Natural killer cell (primary cell): ENCODE data around the gene CKMT2. TPM values are rescaled to one million over a fixed set of nuclear protein-coding genes. Genes with fewer than 3 reads are reported as not detected.

ENCODE experiments used
- ATAC-seq, 3 donors: fragments of 150-1000 bp in 2 of 3; fragments of 200-7000 bp in 1 of 3; cut with Tn5 transposase; 1 replicate in 1 of 3; 2 replicates in 2 of 3; pipeline ENCODE4 v1.10.0; 2021; ENCODE audit warnings: mild to moderate bottlenecking in 2 of 3, moderate library complexity in 2 of 3
- DNase-seq, 2 donors: peaks; one replicate each; pipeline versions ENCODE4 v3.0.0 to v3.0.0-alpha.2; 2013 to 2021; ENCODE audit warnings: mixed read lengths in 1 of 2
- H3K27ac ChIP-seq: one replicate; pipeline ENCODE4 v1.5.1; 2013; ENCODE audit warnings: mild to moderate bottlenecking, low read length
- H3K27me3 ChIP-seq: one replicate; pipeline ENCODE4 v1.6.1; 2013; ENCODE audit warnings: low read length; ENCODE audit not compliant: control insufficient read depth, insufficient read depth
- H3K36me3 ChIP-seq: one replicate; pipeline ENCODE4 v1.6.1; 2013; ENCODE audit warnings: low read length; ENCODE audit not compliant: control insufficient read depth, insufficient read depth
- H3K4me1 ChIP-seq: one replicate; pipeline ENCODE4 v1.6.1; 2013; ENCODE audit warnings: low read length; ENCODE audit not compliant: control insufficient read depth, insufficient read depth
- H3K4me3 ChIP-seq: one replicate; pipeline ENCODE4 v1.5.1; 2013; ENCODE audit warnings: low read length
- H3K9me3 ChIP-seq: one replicate; pipeline ENCODE4 v1.6.1; 2013; ENCODE audit warnings: low read length; ENCODE audit not compliant: control insufficient read depth, insufficient read depth
- H3K27ac Mint-ChIP-seq, 2 donors: one replicate each; pipeline ENCODE4 v1.8.0; 2022; ENCODE audit warnings: mild to moderate bottlenecking in 2 of 2, mixed read lengths in 2 of 2, moderate library complexity in 1 of 2
- H3K27me3 Mint-ChIP-seq, 2 donors: one replicate each; pipeline ENCODE4 v1.8.0; 2022; ENCODE audit warnings: low read depth in 2 of 2, mixed read lengths in 2 of 2
- H3K36me3 Mint-ChIP-seq: one replicate; pipeline ENCODE4 v1.8.0; 2022; ENCODE audit warnings: mixed read lengths
- H3K4me1 Mint-ChIP-seq, 2 donors: one replicate each; pipeline ENCODE4 v1.8.0; 2022; ENCODE audit warnings: mixed read lengths in 2 of 2
- H3K4me3 Mint-ChIP-seq: one replicate; pipeline ENCODE4 v1.8.0; 2022; ENCODE audit warnings: mild to moderate bottlenecking, moderate library complexity, mixed read lengths
- H3K9me3 Mint-ChIP-seq, 2 donors: one replicate each; pipeline ENCODE4 v1.8.0; 2022; ENCODE audit warnings: mixed read lengths in 2 of 2
- WGBS: methylation state at CpG from one replicate; pipeline ENCODE4 v1.1.7; 2013; ENCODE audit warnings: missing lambda C conversion rate; ENCODE audit not compliant: insufficient coverage; 5-methylcytosine and 5-hydroxymethylcytosine counted together
- intact Hi-C: fragments of 100-400 bp; cut with micrococcal nuclease; formaldehyde crosslinking; loops from one replicate; pipeline ENCODE4 v1.14.2; 2022
- total RNA-seq, 4 donors: library from RNA; stranded (reverse); fragments of 120-200 nt in 1 of 4; gene quantifications; one replicate each; pipeline versions ENCODE4 v1.2.3 to v1.2.4, GENCODE V29; 2013 to 2022
- TF ChIP-seq, protein P1 (sequence below): fragments of 200-600 bp; IDR thresholded peaks from one replicate; pipeline ENCODE4 v1.8.0; 2022; ENCODE audit warnings: antibody characterized with exemption

CKMT2 gene
- total RNA-seq, 3 donors from 2014 or later (not counting 1 experiment from before 2014, with no cell fraction given), result not detected

- no peaks in the 10 kb centered on the region for H3K9me3 Mint-ChIP-seq
- no peaks in the 10 kb centered on the region for H3K36me3 Mint-ChIP-seq
- H3K4me1 Mint-ChIP-seq, result no peaks in the 10 kb centered on the region
- ATAC-seq (no peak), DNase-seq (no peak)
- no peak overlapping the region for H3K4me3 Mint-ChIP-seq
- no peaks in the 10 kb centered on the region for H3K27me3 ChIP-seq
- H3K4me3 ChIP-seq, result no peak overlapping the region
- 81% methylated on average over 5 of the region's 5 CpGs for WGBS
- no peaks in the 10 kb centered on the region for H3K4me1 ChIP-seq
- peaks cover 0 to 2% of the 10 kb centered on the region in 2 donors for H3K27me3 Mint-ChIP-seq
- intact Hi-C loops, result no loop called here
- no peaks in the 10 kb centered on the region for H3K9me3 ChIP-seq
- H3K27ac Mint-ChIP-seq, result no peak overlapping the region
- no peak overlapping the region for H3K27ac ChIP-seq
- H3K36me3 ChIP-seq, result no peaks in the 10 kb centered on the region
- TF ChIP-seq, protein P1, sequence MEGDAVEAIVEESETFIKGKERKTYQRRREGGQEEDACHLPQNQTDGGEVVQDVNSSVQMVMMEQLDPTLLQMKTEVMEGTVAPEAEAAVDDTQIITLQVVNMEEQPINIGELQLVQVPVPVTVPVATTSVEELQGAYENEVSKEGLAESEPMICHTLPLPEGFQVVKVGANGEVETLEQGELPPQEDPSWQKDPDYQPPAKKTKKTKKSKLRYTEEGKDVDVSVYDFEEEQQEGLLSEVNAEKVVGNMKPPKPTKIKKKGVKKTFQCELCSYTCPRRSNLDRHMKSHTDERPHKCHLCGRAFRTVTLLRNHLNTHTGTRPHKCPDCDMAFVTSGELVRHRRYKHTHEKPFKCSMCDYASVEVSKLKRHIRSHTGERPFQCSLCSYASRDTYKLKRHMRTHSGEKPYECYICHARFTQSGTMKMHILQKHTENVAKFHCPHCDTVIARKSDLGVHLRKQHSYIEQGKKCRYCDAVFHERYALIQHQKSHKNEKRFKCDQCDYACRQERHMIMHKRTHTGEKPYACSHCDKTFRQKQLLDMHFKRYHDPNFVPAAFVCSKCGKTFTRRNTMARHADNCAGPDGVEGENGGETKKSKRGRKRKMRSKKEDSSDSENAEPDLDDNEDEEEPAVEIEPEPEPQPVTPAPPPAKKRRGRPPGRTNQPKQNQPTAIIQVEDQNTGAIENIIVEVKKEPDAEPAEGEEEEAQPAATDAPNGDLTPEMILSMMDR, result no peak
Observed at GRCh38 chr5:81209386-81209785, 23.7 kb upstream of the CKMT2 start.

DNA sequence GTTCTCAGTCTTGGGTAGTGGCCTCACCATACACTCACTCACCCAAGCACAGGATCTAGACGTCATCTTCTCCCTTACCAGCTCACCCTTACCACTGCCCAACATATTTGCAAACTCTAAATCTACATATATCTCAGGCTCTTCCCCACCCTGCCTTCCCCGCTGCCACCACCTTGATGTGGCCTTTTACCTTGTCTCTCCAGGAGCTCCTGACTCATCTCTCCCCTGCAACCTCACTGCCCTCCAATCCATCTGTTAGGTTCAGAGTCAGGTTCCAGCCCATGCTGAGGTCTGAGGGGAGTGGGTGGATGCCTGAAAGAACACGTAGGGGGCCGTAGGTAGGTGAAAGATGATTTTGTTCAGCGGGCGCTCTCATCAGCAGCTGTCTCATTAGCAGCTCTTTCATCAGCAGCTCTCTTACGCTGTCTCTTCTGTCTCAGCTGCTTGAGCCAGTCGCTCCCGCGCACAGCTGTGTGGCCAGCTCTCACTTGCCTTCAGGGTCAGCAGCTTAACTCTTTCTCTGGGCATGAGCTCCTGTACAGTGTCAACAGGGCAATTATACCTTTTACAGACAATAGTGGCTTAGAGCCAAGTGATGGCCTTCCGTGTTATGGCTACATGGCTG is 23.1 kb upstream of the CKMT2 start:
- Histone ChIP-seq H3K36me3 (no peaks in the 10 kb centered on the region), H3K4me3 (no peak overlapping the region), H3K4me1 (no peaks in the 10 kb centered on the region), H3K27ac (no peak overlapping the region), H3K27me3 (no peaks in the 10 kb centered on the region), H3K9me3 (no peaks in the 10 kb centered on the region)
- ATAC-seq (no peak), DNase-seq (no peak)
- no peaks in the 10 kb centered on the region for H3K4me1 Mint-ChIP-seq
- peaks cover 0 to 2% of the 10 kb centered on the region in 2 donors for H3K27me3 Mint-ChIP-seq
- intact Hi-C loops, result no loop called here
- WGBS, result 90% methylated on average over 11 of the region's 11 CpGs
- no peaks in the 10 kb centered on the region for H3K36me3 Mint-ChIP-seq
- H3K9me3 Mint-ChIP-seq, result no peaks in the 10 kb centered on the region
- no peak overlapping the region for H3K27ac Mint-ChIP-seq
- no peak overlapping the region for H3K4me3 Mint-ChIP-seq
- TF ChIP-seq, protein P1, result no peak

GRCh38 chr5:81212211-81212751 is 20.8 kb upstream of the CKMT2 start:
- Mint-ChIP-seq H3K27me3 (no peaks in the 10 kb centered on the region), H3K36me3 (no peaks in the 10 kb centered on the region), H3K27ac (no peak overlapping the region), H3K9me3 (no peaks in the 10 kb centered on the region), H3K4me1 (no peaks in the 10 kb centered on the region), H3K4me3 (no peak overlapping the region)
- no peaks in the 10 kb centered on the region for H3K4me1 ChIP-seq
- 89% methylated on average over 11 of the region's 11 CpGs for WGBS
- no peak overlapping the region for H3K27ac ChIP-seq
- H3K4me3 ChIP-seq, result no peak overlapping the region
- no peaks in the 10 kb centered on the region for H3K27me3 ChIP-seq
- intact Hi-C loops, result no loop called here
- no peaks in the 10 kb centered on the region for H3K36me3 ChIP-seq
- ATAC-seq (no peak), DNase-seq (peak in 1 of 2 donors; percentile 18)
- no peaks in the 10 kb centered on the region for H3K9me3 ChIP-seq
- TF ChIP-seq, protein P1, result no peak

DNA sequence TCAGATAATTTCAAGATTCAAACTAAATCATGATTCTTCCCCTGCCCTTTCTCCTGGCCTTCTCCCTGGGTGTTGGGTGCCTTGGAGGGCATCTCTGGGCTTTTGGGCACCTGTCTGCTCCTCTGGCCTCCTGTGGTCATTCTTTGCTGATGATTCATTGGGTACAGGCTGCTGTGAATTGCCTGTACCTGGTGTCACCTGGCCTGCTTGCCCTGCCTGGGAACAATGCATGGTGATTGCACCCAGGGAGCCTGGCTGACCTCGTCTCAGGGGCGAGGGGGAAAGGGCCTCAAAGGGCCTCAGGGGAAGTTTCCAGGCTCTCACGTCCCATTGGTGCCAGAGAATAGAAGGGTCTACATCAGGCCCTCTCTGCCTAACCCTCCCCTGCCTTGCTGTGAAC is 20.1 kb upstream of the CKMT2 start:
- no peak for ATAC-seq
- H3K27ac Mint-ChIP-seq, result no peak overlapping the region

More for the DNA sequence above, 20.1 kb upstream of the CKMT2 start:
- Mint-ChIP-seq H3K4me1 (no peaks in the 10 kb centered on the region), H3K4me3 (no peak overlapping the region), H3K36me3 (no peaks in the 10 kb centered on the region), H3K9me3 (no peaks in the 10 kb centered on the region), H3K27me3 (no peaks in the 10 kb centered on the region)
- H3K27me3 ChIP-seq, result no peaks in the 10 kb centered on the region
- no peak overlapping the region for H3K4me3 ChIP-seq
- WGBS, result 86% methylated on average over 3 of the region's 3 CpGs
- no peaks in the 10 kb centered on the region for H3K36me3 ChIP-seq
- TF ChIP-seq, protein P1, result no peak
- intact Hi-C loops, result no loop called here
- no peaks in the 10 kb centered on the region for H3K4me1 ChIP-seq
- no peak overlapping the region for H3K27ac ChIP-seq
- H3K9me3 ChIP-seq, result no peaks in the 10 kb centered on the region
- DNase-seq, result no peak
